GM18519 (cell line): ENCODE data around the gene ZFHX2.

Experiments
- ATAC-seq: cut with Tn5 transposase; IDR thresholded peaks from one replicate; pipeline ENCODE4 v1.9.1; 2021; ENCODE audit warnings: mild to moderate bottlenecking, moderate library complexity; ENCODE audit not compliant: unreplicated experiment, low FRiP score

ZFHX2 gene

GRCh38 chr14:23481979-23482822 lies 69.4 kb downstream of the ZFHX2 start:
- ATAC-seq, result no peak

- no peak for ATAC-seq
Observed at GRCh38 chr14:23481362-23481970, 70.1 kb downstream of the ZFHX2 start.

- no peak for ATAC-seq
Observed at GRCh38 chr14:23478109-23478759, 73.3 kb downstream of the ZFHX2 start.

GRCh38 chr14:23470947-23471346 lies 80.6 kb downstream of the ZFHX2 start:
- ATAC-seq, result no peak
